Upper lobe of left lung (tissue), 6 donors: ENCODE results near the gene RBKS. TPM values are rescaled to one million over a fixed set of nuclear protein-coding genes. Genes with fewer than 3 reads are reported as not detected.
A peak's percentile ranks its signal among the peaks of the same experiment; 100 is the strongest.
"Not testable (repeated sequence)": the region's sequence is repeated elsewhere in the genome, so short reads cannot be mapped to it uniquely, and the experiment has no call there.

ENCODE experiments used
- ATAC-seq, 2 donors: fragments of 200-7000 bp; cut with Tn5 transposase; one replicate each; pipeline ENCODE4 v1.9.1; 2022; ENCODE audit warnings: mild to moderate bottlenecking in 2 of 2, moderate library complexity in 2 of 2; ENCODE audit not compliant: low FRiP score in 2 of 2
- DNase-seq, 2 donors: peaks; one replicate each; pipeline ENCODE4 v3.0.0-alpha.2; 2019 to 2020
- H3K27ac ChIP-seq, 4 donors: fragments of 200-600 bp; sonication (generic); one replicate each; pipeline ENCODE4 v1.5.1; 2016 to 2019
- H3K27me3 ChIP-seq, 4 donors: fragments of 200-600 bp; sonication (generic); one replicate each; pipeline ENCODE4 v1.5.1; 2017 to 2019
- H3K36me3 ChIP-seq, 4 donors: fragments of 200-600 bp; sonication (generic); one replicate each; pipeline ENCODE4 v1.5.1; 2016 to 2019
- H3K4me1 ChIP-seq, 4 donors: fragments of 200-600 bp; sonication (generic); one replicate each; pipeline ENCODE4 v1.5.1; 2018 to 2019
- H3K4me3 ChIP-seq, 4 donors: fragments of 200-600 bp; sonication (generic); one replicate each; pipeline ENCODE4 v1.5.1; 2017 to 2019; ENCODE audit warnings: mild to moderate bottlenecking in 2 of 4, moderate library complexity in 1 of 4
- H3K9me3 ChIP-seq, 4 donors: fragments of 200-600 bp; sonication (generic); one replicate each; pipeline ENCODE4 v1.5.1; 2018 to 2019
- CTCF ChIP-seq, 6 experiments: fragments of 450-650 bp in 4 of 6; fragments of 200-600 bp in 2 of 6; sonication (generic) in 2 of 6; IDR thresholded peaks; one replicate each; pipeline ENCODE4 v1.5.1; 2016 to 2019; ENCODE audit warnings: antibody characterized with exemption in 6 of 6
- EP300 ChIP-seq, 4 donors: sonication (generic); formaldehyde crosslinking; IDR thresholded peaks; one replicate each; pipeline ENCODE4 v1.5.1; 2017; ENCODE audit warnings: antibody characterized with exemption in 4 of 4, control low read depth in 2 of 4
- POLR2A ChIP-seq, 4 donors: fragments of 450-650 bp; IDR thresholded peaks; one replicate each; pipeline ENCODE4 v1.5.1; 2016 to 2017; ENCODE audit warnings: antibody characterized with exemption in 4 of 4, mild to moderate bottlenecking in 2 of 4
- POLR2AphosphoS5 ChIP-seq, 2 donors: sonication (generic); formaldehyde crosslinking; IDR thresholded peaks; one replicate each; pipeline ENCODE4 v1.5.1; 2017; ENCODE audit warnings: antibody characterized with exemption in 2 of 2
- WGBS, 2 donors: methylation state at CpG; one replicate each; pipeline ENCODE4 v1.1.5; 2017 to 2018; 5-methylcytosine and 5-hydroxymethylcytosine counted together
- total RNA-seq, 6 donors: library from RNA; depleted of rRNA in 4 of 6; stranded (reverse); fragments of >200 nt in 4 of 6; gene quantifications; one replicate each; pipeline versions ENCODE4 v1.1.0 to v1.2.1, GENCODE V29; 2016 to 2021
- donor health status: DM: no; HTN: no; CAD: no; lungs with moderate emphysema.
- donor health status: DM: no; HTN: yes; CAD: no; lungs with severe emphysema.

Gene RBKS
- total RNA-seq, 6 donors from 2014 or later = 2.9 to 5.4 (median 3.2) TPM

DNA sequence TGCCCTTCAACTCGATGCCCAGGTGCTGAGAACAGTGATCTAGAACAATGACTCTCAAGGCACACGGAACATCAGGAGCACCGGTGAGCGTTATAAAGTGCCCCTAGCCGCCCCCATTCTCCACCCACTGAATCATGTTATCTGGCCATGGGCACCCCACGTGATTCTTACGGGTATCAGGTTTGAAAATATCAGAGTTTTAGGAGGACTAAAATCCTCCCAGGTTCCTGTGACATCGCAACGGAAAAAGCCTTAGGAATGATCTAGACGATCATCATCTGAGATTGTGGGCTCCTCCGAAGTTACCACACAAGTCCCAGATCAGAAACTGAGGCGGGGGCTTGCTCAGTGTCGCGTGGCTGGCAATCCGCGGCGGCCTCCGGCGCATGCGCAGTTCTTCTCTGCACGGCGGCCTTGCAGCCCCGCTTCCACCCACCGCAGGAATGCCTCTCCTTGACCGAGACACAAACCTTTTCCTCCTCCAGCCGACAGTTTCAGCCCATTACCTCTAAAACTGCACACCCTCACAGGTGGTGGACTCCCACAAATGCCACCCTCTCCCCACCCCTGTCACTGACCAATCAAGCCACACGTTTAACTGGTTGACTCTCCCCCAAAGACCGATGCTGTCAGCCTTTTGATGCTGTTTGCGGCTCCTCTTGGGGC is 124.4 kb downstream of the RBKS start:
- Histone ChIP-seq H3K4me3 (peak overlapping the region in 3 of 4 donors; percentile 23 to 41 (median 40)), H3K27ac (peak overlapping the region; percentile 65 to 84 (median 74)), H3K4me1 (peaks cover 0 to 11% (median 6%) of the 10 kb centered on the region in 4 donors), H3K36me3 (no peaks in the 10 kb centered on the region), H3K27me3 (no peaks in the 10 kb centered on the region), H3K9me3 (no peaks in the 10 kb centered on the region)
- 20 to 44% methylated on average over 20 to 29 of the region's 29 CpGs for WGBS, 2 donors
- TF ChIP-seq EP300 (IDR thresholded peaks at IDR 0.05) (no peak), POLR2AphosphoS5 (IDR thresholded peaks at IDR 0.05) (peak in 1 of 2 donors; percentile 4), POLR2A (IDR thresholded peaks at IDR 0.05) (peak in 2 of 4 donors; percentile 41 to 61)
- ATAC-seq (peak; percentile 60 to 89), DNase-seq (peak; percentile 81 to 94)

DNA sequence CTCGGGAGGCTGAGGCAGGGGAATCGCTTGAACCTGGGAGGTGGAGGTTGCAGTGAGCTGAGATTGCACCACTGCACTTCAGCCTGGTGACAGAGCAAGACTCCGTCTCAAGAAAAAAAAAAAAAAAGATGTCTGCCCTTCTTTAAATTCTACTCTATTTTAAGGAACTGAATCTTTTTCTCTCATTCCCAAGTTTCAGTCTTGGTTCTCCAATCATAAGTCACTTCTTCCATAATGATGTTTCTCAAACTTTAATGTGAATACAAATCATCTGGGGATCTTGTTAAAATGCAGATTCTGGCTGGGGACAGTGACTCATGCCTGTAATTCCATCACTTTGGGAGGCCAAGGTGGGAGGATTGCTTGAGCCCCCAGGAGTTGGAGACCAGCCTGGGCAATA is 125.7 kb downstream of the RBKS start:
- Histone ChIP-seq H3K4me1 (peaks cover 0 to 11% (median 6%) of the 10 kb centered on the region in 4 donors), H3K27ac (peak overlapping the region in 1 of 4 donors; percentile 74)
- not testable (repeated sequence) for ATAC-seq, DNase-seq, H3K36me3 ChIP-seq, H3K9me3 ChIP-seq, H3K4me3 ChIP-seq, H3K27me3 ChIP-seq
- WGBS, 2 donors = 76 to 84% methylated on average over 3 of the region's 3 CpGs

DNA sequence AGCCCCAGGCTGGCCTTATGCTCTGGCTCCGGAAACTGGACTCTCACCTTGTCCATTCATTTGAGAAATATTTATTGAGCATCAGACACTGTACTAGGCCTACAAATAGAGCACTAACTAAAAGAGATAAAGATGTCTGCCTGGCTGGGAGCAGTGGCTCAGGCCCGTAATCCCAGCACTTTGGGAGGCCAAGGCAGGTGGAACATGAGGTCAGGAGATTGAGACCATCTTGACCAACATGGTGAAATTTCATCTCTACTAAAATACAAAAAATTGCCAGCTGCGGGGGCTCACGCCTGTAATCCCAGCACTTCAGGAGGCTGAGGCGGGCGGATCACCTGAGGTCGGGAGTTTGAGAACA is 126.3 kb downstream of the RBKS start:
- DNase-seq (no peak), ATAC-seq (no peak)
- H3K27ac ChIP-seq = no peak overlapping the region

GRCh38 chr2:27762951-27763906 is 127.0 kb downstream of the RBKS start:
- DNase-seq (no peak), ATAC-seq (peak in 1 of 2 donors; percentile 23)
- 86 to 100% methylated on average over 2 to 3 of the region's 3 CpGs for WGBS, 2 donors
- no peak overlapping the region for H3K4me3 ChIP-seq
- no peaks in the 10 kb centered on the region for H3K36me3 ChIP-seq
- peaks cover 0 to 11% (median 6%) of the 10 kb centered on the region in 4 donors for H3K4me1 ChIP-seq
- no peaks in the 10 kb centered on the region for H3K27me3 ChIP-seq
- TF ChIP-seq EP300 (IDR thresholded peaks at IDR 0.05) = no peak
- TF ChIP-seq POLR2AphosphoS5 (IDR thresholded peaks at IDR 0.05) = no peak
- TF ChIP-seq POLR2A (IDR thresholded peaks at IDR 0.05) = no peak
- no peak for TF ChIP-seq CTCF (IDR thresholded peaks at IDR 0.05)
- no peaks in the 10 kb centered on the region for H3K9me3 ChIP-seq
- H3K27ac ChIP-seq = no peak overlapping the region

More for the DNA sequence above, 126.3 kb downstream of the RBKS start:
- Histone ChIP-seq H3K27me3 (no peaks in the 10 kb centered on the region), H3K4me3 (no peak overlapping the region), H3K36me3 (no peaks in the 10 kb centered on the region), H3K9me3 (no peaks in the 10 kb centered on the region), H3K4me1 (peaks cover 0 to 11% (median 6%) of the 10 kb centered on the region in 4 donors)
- TF ChIP-seq POLR2A (IDR thresholded peaks at IDR 0.05) (no peak), EP300 (IDR thresholded peaks at IDR 0.05) (no peak), CTCF (IDR thresholded peaks at IDR 0.05) (no peak), POLR2AphosphoS5 (IDR thresholded peaks at IDR 0.05) (no peak)
- 97% methylated on average over 7 of the region's 7 CpGs for WGBS, 2 donors

GRCh38 chr2:27756544-27757498 is 133.4 kb downstream of the RBKS start:
- Histone ChIP-seq H3K9me3 (no peaks in the 10 kb centered on the region), H3K36me3 (no peaks in the 10 kb centered on the region), H3K4me3 (no peak overlapping the region), H3K27ac (peak overlapping the region in 1 of 4 donors; percentile 51), H3K27me3 (no peaks in the 10 kb centered on the region), H3K4me1 (peaks cover 0 to 8% (median 0%) of the 10 kb centered on the region in 4 donors)
- TF ChIP-seq CTCF (IDR thresholded peaks at IDR 0.05) (no peak), POLR2AphosphoS5 (IDR thresholded peaks at IDR 0.05) (peak in 1 of 2 donors; percentile 22), POLR2A (IDR thresholded peaks at IDR 0.05) (peak in 1 of 4 donors; percentile 25)
- peak; percentile 5 to 80 for ATAC-seq
- peak in 1 of 2 donors; percentile 61 for DNase-seq
- WGBS, 2 donors = 77 to 88% methylated on average over 8 of the region's 8 CpGs
